Measurements from ENCODE around the gene ITIH6.

Gene ITIH6

DNA sequence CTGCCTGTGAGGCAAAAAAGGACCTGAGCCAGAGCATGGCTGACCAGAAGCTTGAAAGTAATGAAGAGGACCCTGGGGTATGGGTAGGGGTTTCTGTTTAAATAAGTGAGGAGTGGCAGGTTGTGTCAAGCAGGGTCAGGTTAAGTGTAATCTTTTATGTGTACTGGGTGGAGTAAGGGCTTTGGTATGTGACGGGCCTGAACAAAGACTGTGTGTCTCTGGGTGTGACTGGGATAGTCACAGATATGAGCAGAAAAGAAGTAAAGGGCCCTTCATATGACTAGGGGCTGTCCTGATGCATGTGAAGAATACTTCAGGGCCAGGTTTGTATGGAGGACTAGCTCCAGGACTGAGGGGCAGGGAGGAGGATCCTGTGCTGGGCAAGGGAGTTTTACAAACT is 82.4 kb downstream of the ITIH6 start:
- no peak for DNase-seq (ENCODE audit: low spot score)

DNA sequence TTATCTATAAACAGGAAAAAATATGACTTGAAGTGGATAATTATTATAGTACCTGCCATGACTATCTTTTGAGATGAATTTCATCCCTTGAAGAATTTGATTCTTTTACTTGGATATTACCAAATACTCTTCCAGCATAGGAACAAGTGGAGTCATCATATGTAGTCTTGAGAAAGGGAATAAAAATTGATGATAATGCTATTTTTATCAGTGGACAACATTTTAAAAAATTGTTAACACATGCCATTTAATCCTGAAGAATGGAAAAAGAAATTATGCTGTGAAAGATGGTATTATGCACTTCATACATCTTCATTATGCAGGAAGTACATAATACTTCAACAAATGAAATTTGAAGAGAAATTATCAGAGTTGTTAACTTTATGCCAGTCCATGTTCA is 83.6 kb downstream of the ITIH6 start:
- DNase-seq (ENCODE audit: low spot score) = no peak

DNA sequence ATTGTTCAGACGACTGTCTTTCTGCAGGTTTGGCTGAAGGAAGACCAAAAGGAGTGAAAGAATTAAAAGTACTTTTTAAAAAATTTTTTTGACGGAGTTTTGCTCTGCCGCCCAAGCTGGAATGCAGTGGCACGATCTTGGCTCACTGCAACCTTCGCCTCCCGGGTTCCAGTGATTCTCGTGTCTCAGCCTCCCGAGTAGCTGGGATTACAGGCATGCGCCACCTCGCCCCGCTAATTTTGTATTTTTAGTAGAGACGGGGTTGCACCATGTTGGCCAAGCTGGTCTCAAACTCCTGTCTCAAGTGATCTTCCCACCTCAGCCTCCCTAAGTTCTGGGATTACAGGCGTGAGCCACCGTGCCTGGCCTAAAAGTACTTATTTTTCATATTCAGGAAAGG is 86.3 kb downstream of the ITIH6 start:
- DNase-seq (ENCODE audit: low spot score) = no peak

DNA sequence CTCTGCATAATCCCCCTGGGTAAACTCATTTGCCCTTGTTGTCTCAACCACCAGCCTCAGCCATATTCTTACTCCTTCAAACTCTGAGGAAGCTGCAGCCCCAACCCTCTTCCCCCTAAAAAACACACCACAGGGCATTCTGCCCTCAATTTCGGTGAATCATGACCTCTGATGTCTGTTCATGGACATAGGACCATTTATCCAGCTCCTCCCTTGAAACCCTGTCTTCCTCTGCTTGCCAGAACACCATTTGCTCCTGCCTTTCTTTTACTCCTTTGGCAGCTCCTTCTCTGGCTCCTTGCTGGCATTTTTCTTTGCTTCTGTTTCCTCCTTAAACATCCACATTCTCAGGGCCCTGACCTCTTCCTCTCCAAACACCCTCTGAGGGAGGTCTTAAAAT is 87.1 kb downstream of the ITIH6 start:
- no peak for DNase-seq (ENCODE audit: low spot score)

DNA sequence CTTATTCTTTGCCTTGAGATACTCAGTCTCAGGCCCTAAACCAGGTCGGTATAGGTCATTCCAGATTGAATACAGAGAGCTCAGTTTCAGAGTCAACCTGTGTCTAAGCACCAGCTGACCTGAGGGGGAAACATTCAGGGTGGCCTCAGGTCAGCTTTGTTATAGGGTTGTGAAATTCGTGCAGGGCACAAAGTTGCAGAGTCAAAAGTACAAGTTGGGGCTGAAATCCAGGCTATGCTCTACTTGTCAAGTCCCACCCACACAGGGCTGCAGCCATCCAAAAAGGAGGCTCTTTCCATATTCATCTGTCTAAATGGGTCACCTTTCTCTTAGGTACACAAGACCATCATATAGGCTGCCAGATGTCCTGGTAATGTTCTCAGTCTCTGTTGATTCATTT is 89.7 kb downstream of the ITIH6 start:
- DNase-seq (ENCODE audit: low spot score) = no peak

All from GM03348 (cell line).